Peyer's patch (tissue), 4 donors: ENCODE data around the gene HSPA14. TPM values are rescaled to one million over a fixed set of nuclear protein-coding genes. Genes with fewer than 3 reads are reported as not detected.

ENCODE experiments used
- DNase-seq, 3 donors: peaks; one replicate each; pipeline ENCODE4 v3.0.0-alpha.2; 2017 to 2019
- H3K27ac ChIP-seq, 4 donors: fragments of 200-600 bp; sonication (generic); one replicate each; pipeline ENCODE4 v1.5.1; 2016 to 2019
- H3K27me3 ChIP-seq, 2 donors: fragments of 200-600 bp; sonication (generic); one replicate each; pipeline ENCODE4 v1.5.1; 2019
- H3K36me3 ChIP-seq, 3 donors: fragments of 200-600 bp; sonication (generic); one replicate each; pipeline ENCODE4 v1.5.1; 2016 to 2019
- H3K4me1 ChIP-seq, 4 donors: fragments of 200-600 bp; sonication (generic); one replicate each; pipeline ENCODE4 v1.5.1; 2016 to 2019
- H3K4me3 ChIP-seq, 4 donors: fragments of 200-600 bp; sonication (generic); 1 replicate in 3 of 4; 2 replicates in 1 of 4; pipeline ENCODE4 v1.5.1; 2016 to 2019; ENCODE audit warnings: mild to moderate bottlenecking in 1 of 4
- H3K9me3 ChIP-seq, 4 donors: fragments of 200-600 bp; sonication (generic); one replicate each; pipeline ENCODE4 v1.5.1; 2016 to 2019; ENCODE audit warnings: mild to moderate bottlenecking in 1 of 4
- POLR2A ChIP-seq, 2 donors: fragments of 450-650 bp; IDR thresholded peaks; one replicate each; pipeline ENCODE4 v1.5.1; 2017; ENCODE audit warnings: antibody characterized with exemption in 2 of 2, mild to moderate bottlenecking in 2 of 2, moderate library complexity in 2 of 2
- total RNA-seq, 4 donors: library from RNA; depleted of rRNA; stranded (reverse); fragments of >200 nt; gene quantifications; one replicate each; pipeline ENCODE4 v1.1.0, GENCODE V29; 2016
- TF ChIP-seq, protein P1 (sequence below), 6 experiments: fragments of 450-650 bp in 4 of 6; fragments of 200-600 bp in 2 of 6; sonication (generic) in 1 of 6; IDR thresholded peaks; one replicate each; pipeline ENCODE4 v1.5.1; 2017 to 2019; ENCODE audit warnings: antibody characterized with exemption in 6 of 6, mild to moderate bottlenecking in 3 of 6, moderate library complexity in 1 of 6

Gene HSPA14
- total RNA-seq, 4 donors from 2014 or later: 11.4 to 20.6 (median 12.0) TPM

DNA sequence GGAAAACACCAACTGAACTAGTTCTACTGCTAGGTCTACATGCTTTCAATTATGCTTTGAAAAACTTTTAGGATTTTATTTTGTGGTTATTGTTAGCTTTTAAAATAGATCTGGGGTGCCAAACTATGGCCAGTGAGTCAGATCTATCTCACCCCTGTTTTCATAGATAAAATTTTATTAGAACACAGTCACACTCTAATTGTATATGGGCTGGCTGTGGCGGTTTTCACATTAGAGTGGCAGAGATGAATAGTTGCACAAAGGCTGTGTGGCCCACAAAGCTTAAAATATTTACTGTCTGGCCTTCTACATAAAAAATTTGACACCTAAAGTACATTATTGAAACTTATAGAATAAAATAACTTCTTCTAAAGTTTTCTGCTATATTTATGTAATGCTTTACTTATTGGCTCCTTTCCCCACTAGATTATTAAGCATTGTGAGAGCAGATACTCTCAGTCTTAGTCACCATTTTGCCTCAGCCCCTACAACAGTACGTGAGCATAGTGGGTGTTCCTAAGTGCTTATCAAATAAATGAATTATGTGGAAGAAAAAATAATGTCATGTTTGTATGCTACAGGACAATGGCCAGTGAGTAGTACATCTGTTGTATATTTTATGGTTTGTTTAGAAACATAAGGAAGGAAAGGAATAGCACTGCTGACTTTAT, 35.1 kb downstream of the HSPA14 start:
- Histone ChIP-seq H3K27ac (no peak overlapping the region), H3K36me3 (peaks cover 0 to 28% (median 0%) of the 10 kb centered on the region in 3 donors), H3K4me3 (no peak overlapping the region), H3K9me3 (no peaks in the 10 kb centered on the region), H3K4me1 (peaks cover 0 to 10% (median 0%) of the 10 kb centered on the region in 4 donors), H3K27me3 (no peaks in the 10 kb centered on the region)
- DNase-seq: no peak
- no peak for TF ChIP-seq POLR2A (IDR thresholded peaks at IDR 0.05)
- TF ChIP-seq, protein P1, sequence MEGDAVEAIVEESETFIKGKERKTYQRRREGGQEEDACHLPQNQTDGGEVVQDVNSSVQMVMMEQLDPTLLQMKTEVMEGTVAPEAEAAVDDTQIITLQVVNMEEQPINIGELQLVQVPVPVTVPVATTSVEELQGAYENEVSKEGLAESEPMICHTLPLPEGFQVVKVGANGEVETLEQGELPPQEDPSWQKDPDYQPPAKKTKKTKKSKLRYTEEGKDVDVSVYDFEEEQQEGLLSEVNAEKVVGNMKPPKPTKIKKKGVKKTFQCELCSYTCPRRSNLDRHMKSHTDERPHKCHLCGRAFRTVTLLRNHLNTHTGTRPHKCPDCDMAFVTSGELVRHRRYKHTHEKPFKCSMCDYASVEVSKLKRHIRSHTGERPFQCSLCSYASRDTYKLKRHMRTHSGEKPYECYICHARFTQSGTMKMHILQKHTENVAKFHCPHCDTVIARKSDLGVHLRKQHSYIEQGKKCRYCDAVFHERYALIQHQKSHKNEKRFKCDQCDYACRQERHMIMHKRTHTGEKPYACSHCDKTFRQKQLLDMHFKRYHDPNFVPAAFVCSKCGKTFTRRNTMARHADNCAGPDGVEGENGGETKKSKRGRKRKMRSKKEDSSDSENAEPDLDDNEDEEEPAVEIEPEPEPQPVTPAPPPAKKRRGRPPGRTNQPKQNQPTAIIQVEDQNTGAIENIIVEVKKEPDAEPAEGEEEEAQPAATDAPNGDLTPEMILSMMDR (IDR thresholded peaks at IDR 0.05): no peak

DNA sequence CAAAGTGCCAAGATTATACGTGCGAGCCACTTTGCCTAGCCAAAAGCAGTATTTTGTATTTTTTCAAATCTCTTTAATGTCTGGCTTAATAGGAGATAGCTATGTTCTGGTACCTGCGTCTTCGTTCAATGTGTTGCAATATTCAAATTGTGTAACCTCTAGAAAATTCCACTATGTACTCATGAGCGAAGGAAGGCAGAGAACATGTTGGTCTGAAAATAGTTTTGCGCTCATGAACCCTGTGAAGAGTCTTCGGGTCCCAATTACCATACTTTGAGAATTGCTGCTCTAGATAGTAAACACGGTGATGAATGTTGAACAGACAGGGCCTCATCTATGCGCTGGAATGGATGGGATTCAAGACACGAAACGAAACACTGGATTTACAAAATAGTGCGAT, 37.8 kb downstream of the HSPA14 start:
- TF ChIP-seq, protein P1 (IDR thresholded peaks at IDR 0.05): no peak
- no peak for TF ChIP-seq POLR2A (IDR thresholded peaks at IDR 0.05)
- DNase-seq: no peak
- H3K9me3 ChIP-seq: no peaks in the 10 kb centered on the region
- peaks cover 0 to under 1% (median 0%) of the 10 kb centered on the region in 3 donors for H3K36me3 ChIP-seq
- H3K27ac ChIP-seq: no peak overlapping the region
- peaks cover 0 to 15% (median 0%) of the 10 kb centered on the region in 4 donors for H3K4me1 ChIP-seq
- H3K4me3 ChIP-seq: no peak overlapping the region
- no peaks in the 10 kb centered on the region for H3K27me3 ChIP-seq

DNA sequence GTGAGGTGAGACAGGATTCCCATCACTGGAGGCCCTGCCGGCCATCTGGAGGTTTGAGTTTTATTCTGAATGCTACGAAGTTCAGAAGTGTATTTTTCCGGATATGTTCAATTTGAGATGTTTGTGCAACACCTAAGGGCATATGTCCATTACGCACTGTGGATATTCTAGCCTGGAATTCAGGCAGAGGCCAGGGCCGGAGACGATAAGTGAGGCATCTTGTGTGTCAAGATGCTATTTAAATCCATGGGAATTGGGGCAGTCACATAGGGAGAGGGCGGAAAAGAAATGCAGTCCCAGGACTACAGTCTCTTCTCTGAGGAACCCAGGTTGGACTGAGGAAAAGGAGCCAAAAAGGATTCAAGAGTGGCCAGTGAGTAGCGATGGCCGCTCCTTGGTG, 38.7 kb downstream of the HSPA14 start:
- TF ChIP-seq, protein P1 (IDR thresholded peaks at IDR 0.05): no peak
- TF ChIP-seq POLR2A (IDR thresholded peaks at IDR 0.05): no peak
- no peak overlapping the region for H3K4me3 ChIP-seq
- H3K27ac ChIP-seq: no peak overlapping the region
- no peaks in the 10 kb centered on the region for H3K27me3 ChIP-seq
- no peaks in the 10 kb centered on the region for H3K9me3 ChIP-seq
- no peak for DNase-seq
- no peaks in the 10 kb centered on the region for H3K36me3 ChIP-seq
- H3K4me1 ChIP-seq: peaks cover 0 to 15% (median 0%) of the 10 kb centered on the region in 4 donors

DNA sequence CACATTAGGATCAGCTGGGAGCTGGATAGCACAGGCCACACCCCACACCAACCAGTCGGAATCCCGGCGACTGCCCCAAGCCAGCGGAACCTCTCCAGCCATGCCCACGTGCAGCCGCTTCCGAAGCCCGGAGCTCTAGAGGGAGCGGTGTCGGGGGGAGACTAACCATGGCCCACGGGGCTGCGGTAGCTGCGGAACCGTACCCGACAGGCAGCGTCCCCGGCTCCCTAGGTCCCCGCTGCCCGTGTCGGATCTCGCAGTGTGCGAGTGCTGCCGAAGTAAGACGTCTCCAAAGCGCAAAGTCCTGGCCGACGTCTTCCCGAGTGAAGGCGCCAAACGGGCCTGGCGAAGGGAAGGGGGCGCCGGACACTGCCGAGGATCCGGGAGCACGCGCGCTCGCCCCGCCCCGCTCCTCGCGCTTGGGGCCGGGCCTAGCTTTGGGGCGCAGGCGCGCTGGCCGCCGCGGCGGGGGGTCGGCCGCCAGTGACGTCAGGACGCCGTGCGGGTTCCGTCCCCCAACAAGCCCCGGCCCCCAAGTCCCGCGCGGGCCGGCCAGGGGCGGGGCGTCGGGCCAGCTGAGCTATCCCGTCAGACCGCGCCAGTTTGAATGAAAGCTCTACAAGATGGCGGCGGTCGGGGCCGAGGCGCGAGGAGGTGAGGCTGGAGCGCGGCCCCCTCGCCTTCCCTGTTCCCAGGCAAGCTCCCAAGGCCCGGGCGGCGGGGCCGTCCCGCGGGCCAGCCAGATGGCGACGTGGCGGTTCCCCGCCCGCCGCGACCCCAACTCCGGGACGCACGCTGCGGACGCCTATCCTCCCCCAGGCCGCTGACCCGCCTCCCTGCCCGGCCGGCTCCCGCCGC, 40.4 kb downstream of the HSPA14 start, which contains the start of gene SUV39H2:
TSS of gene SUV39H2 (plus strand) at position 601 of the 858 bp plus-strand sequence. CDS start at position 624, 23 bp downstream.
- no peaks in the 10 kb centered on the region for H3K9me3 ChIP-seq
- peak within 1 kb of the TSS; percentile 83 to 99 (median 93) for H3K4me3 ChIP-seq
- H3K27me3 ChIP-seq: no peaks in the 10 kb centered on the region
- H3K36me3 ChIP-seq: no peaks in the 10 kb centered on the region
- peak; percentile 93 to 97 (median 97) for DNase-seq
- TF ChIP-seq, protein P1 (IDR thresholded peaks at IDR 0.05): peak in 1 of 6 experiments; percentile 18
- peak; percentile 70 to 73 for TF ChIP-seq POLR2A (IDR thresholded peaks at IDR 0.05)
- H3K4me1 ChIP-seq: peaks cover 0 to 15% (median 0%) of the 10 kb centered on the region in 4 donors
- H3K27ac ChIP-seq: peak within 1 kb of the TSS; percentile 83 to 93 (median 90)

DNA sequence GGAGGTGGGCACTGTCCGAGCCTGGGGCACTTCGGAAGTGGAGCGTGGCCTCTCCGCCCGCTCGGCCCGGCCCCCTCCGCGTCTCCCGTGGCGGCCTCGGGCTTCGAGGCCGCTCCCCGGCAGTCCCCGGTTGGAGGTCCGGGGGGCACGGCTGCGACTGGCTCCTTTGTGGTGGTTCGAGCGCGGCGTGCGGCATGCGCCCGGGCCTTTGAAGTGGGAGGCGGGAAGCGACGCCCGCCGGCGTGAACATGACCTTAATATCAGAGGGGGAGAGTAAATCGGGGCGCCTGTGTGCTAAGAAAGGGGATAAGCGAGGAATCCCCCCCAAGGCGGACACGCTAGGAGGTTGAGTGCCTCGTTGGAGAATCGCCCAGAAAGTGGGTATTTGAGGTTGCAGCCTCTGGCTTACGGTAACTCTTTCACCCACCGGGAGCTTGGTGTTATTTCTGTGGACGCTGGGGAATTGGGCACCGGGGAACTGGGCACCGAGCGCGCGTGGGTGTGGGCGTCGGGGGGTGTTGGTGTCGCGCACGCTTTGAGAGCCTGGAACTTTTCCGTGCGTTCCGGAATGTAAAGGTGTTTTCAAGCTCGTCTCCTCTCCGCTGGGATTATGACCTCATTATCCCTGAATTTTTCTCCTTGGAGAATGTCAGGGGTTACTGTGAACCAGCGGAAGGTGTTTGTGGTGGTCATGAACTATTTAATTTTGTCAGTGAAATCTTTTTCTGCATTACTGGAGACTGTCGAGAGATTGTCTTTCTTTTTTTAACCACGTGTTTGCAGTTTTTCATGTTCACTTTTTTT, 41.2 kb downstream of the HSPA14 start:
- H3K4me1 ChIP-seq: peaks cover 0 to 15% (median 0%) of the 10 kb centered on the region in 4 donors
- no peaks in the 10 kb centered on the region for H3K36me3 ChIP-seq
- no peaks in the 10 kb centered on the region for H3K9me3 ChIP-seq
- peak overlapping the region; percentile 83 to 99 (median 93) for H3K4me3 ChIP-seq
- peak in 1 of 3 donors; percentile 20 for DNase-seq
- no peaks in the 10 kb centered on the region for H3K27me3 ChIP-seq
- no peak for TF ChIP-seq POLR2A (IDR thresholded peaks at IDR 0.05)
- TF ChIP-seq, protein P1 (IDR thresholded peaks at IDR 0.05): no peak
- peak overlapping the region; percentile 83 to 93 (median 90) for H3K27ac ChIP-seq
